Left cardiac atrium (tissue), 4 donors: ENCODE measurements around the gene DSG4. TPM values are rescaled to one million over a fixed set of nuclear protein-coding genes. Genes with fewer than 3 reads are reported as not detected.

ENCODE experiments used
- ATAC-seq, 2 donors: fragments of 200-7000 bp; cut with Tn5 transposase; one replicate each; pipeline ENCODE4 v1.9.1; 2020; ENCODE audit warnings: mild to moderate bottlenecking in 2 of 2, moderate library complexity in 2 of 2
- DNase-seq: peaks from one replicate; pipeline ENCODE4 v3.0.0-alpha.2; 2020
- intact Hi-C, 2 donors: fragments of 100-400 bp; cut with DNase I; formaldehyde crosslinking; loops; one replicate each; pipeline versions ENCODE4 v1.14.1 to v1.15.1; 2022 to 2023
- total RNA-seq, 2 donors: library from RNA; stranded (reverse); fragmentation: NEBNext Ultra II Directional; extraction: Animal tissue kit (Norgen Biotek cat#: 25700); gene quantifications; one replicate each; pipeline ENCODE4 v1.2.1, GENCODE V29; 2021
- donor health status: DM: no; HTN: yes; CAD: no.
- donor health status: DM: no; HTN: yes; CAD: no; lungs with severe emphysema.
- donor health status: DM: yes; HTN: yes; CAD: no.
- donor health status: Dilated cardiomyopathy.

DSG4 gene
- total RNA-seq, 2 donors from 2014 or later = not detected

- intact Hi-C loops = no loop called here
- DNase-seq (no peak), ATAC-seq (no peak)
These were observed 64.2 kb downstream of the DSG4 start for GRCh38 chr18:31440787-31441186.

GRCh38 chr18:31441493-31441892, 64.9 kb downstream of the DSG4 start:
- ATAC-seq (no peak), DNase-seq (no peak)
- intact Hi-C loops = no loop called here

- no peak for ATAC-seq
- intact Hi-C loops = no loop called here
These were observed 67.6 kb downstream of the DSG4 start for GRCh38 chr18:31444142-31444541.

GRCh38 chr18:31445908-31446307, 69.3 kb downstream of the DSG4 start:
- DNase-seq = no peak
- intact Hi-C loops = no loop called here
- ATAC-seq = no peak

More at GRCh38 chr18:31444142-31444541, 67.6 kb downstream of the DSG4 start:
- no peak for DNase-seq

- DNase-seq (no peak), ATAC-seq (no peak)
- intact Hi-C loops = no loop called here
These were observed 70.3 kb downstream of the DSG4 start for GRCh38 chr18:31446854-31447253.

GRCh38 chr18:31447530-31448191, 71.1 kb downstream of the DSG4 start, which contains the start of gene DSG3:
TSS of gene DSG3 (plus strand) at chr18:31447741. CDS start at chr18:31447878, 137 bp downstream.
- ATAC-seq (no peak), DNase-seq (no peak)
- intact Hi-C loops = no loop called here

GRCh38 chr18:31450409-31450808, 73.8 kb downstream of the DSG4 start:
- DNase-seq (no peak), ATAC-seq (no peak)
- intact Hi-C loops = no loop called here

- intact Hi-C loops = no loop called here
- ATAC-seq (no peak), DNase-seq (no peak)
These were observed 75.0 kb downstream of the DSG4 start for GRCh38 chr18:31451625-31452024.

- intact Hi-C loops = no loop called here
- no peak for DNase-seq
- peak; percentile 44 to 91 for ATAC-seq
These were observed 77.6 kb downstream of the DSG4 start for GRCh38 chr18:31454066-31454708.

Other genes starting within 250 kb of the DSG4 start
- 10 to 100 TPM; 32.9 to 52.4 TPM for gene DSC1, start 213.9 kb upstream of the DSG4 start, total RNA-seq
- gene DSG1, start 58.6 kb upstream of the DSG4 start, total RNA-seq = 1 to 10 TPM; 2.0 to 3.6 TPM
- gene DSG3, start 71.0 kb downstream of the DSG4 start, total RNA-seq = not detected
- 10 to 100 TPM; 47.5 to 51.0 TPM for gene DSG2, start 121.4 kb downstream of the DSG4 start, total RNA-seq
- under 1 TPM in 1 of 2 donors, not detected in 1; 0.34 TPM for gene TTR, start 215.1 kb downstream of the DSG4 start, total RNA-seq